Gastrocnemius medialis (tissue), 4 donors: ENCODE measurements around the gene RBM14. TPM values are rescaled to one million over a fixed set of nuclear protein-coding genes. Genes with fewer than 3 reads are reported as not detected.
A peak's percentile ranks its signal among the peaks of the same experiment; 100 is the strongest.

ENCODE experiments used
- ATAC-seq, 2 donors: fragments of 150-250 bp; one replicate each; pipeline ENCODE4 v1.9.1; 2016
- DNase-seq, 2 donors: peaks; one replicate each; pipeline ENCODE4 v3.0.0-alpha.2; 2019
- H3K27ac ChIP-seq, 4 donors: fragments of 200-600 bp; sonication (generic); 1 replicate in 1 of 4; 2 replicates in 3 of 4; pipeline ENCODE4 v1.5.1; 2016 to 2018; ENCODE audit warnings: mild to moderate bottlenecking in 2 of 4, moderate library complexity in 1 of 4
- H3K27me3 ChIP-seq, 3 donors: fragments of 200-600 bp; sonication (generic) in 2 of 3; 1 replicate in 1 of 3; 2 replicates in 2 of 3; pipeline versions ENCODE4 v1.5.1 to v1.6.0; 2016 to 2019; ENCODE audit warnings: mild to moderate bottlenecking in 1 of 3, moderate library complexity in 1 of 3
- H3K36me3 ChIP-seq, 2 donors: fragments of 200-600 bp; sonication (generic) in 1 of 2; one replicate each; pipeline ENCODE4 v1.5.1; 2017 to 2018
- H3K4me1 ChIP-seq, 2 donors: fragments of 200-600 bp; sonication (generic) in 1 of 2; one replicate each; pipeline ENCODE4 v1.5.1; 2016 to 2017; ENCODE audit warnings: mild to moderate bottlenecking in 2 of 2
- H3K4me3 ChIP-seq, 4 donors: fragments of 200-600 bp; sonication (generic) in 3 of 4; 1 replicate in 1 of 4; 2 replicates in 3 of 4; pipeline ENCODE4 v1.5.1; 2016 to 2019; ENCODE audit warnings: mild to moderate bottlenecking in 2 of 4
- H3K9me3 ChIP-seq, 3 donors: fragments of 200-600 bp; sonication (generic) in 2 of 3; 1 replicate in 1 of 3; 2 replicates in 2 of 3; pipeline ENCODE4 v1.5.1; 2016 to 2019
- POLR2A ChIP-seq, 2 donors: fragments of 450-650 bp; IDR thresholded peaks; one replicate each; pipeline ENCODE4 v1.6.1; 2017; ENCODE audit warnings: antibody characterized with exemption in 2 of 2, mild to moderate bottlenecking in 2 of 2, moderate library complexity in 2 of 2
- in situ Hi-C, 4 donors: fragments of 200-750 bp; cut with MboI; loops; one replicate each; pipeline versions ENCODE4 v1.15.0 to v1.8.0; 2017; ENCODE audit warnings: low sequenced_read_pairs in 4 of 4
- intact Hi-C: fragments of 100-400 bp; cut with DNase I; formaldehyde crosslinking; loops from one replicate; pipeline ENCODE4 v1.15.1; 2023; ENCODE audit warnings: low total_unique reads
- total RNA-seq, 4 donors: library from RNA; depleted of rRNA; stranded (reverse); fragments of >200 nt; gene quantifications; one replicate each; pipeline versions ENCODE4 v1.1.0 to v1.2.3, GENCODE V29; 2016
- TF ChIP-seq, protein P1 (sequence below), 5 experiments: fragments of 450-650 bp in 3 of 5; fragments of 200-600 bp in 2 of 5; sonication (generic) in 2 of 5; IDR thresholded peaks in 4 of 5; conservative IDR thresholded peaks in 1 of 5; 1 replicate in 4 of 5; 2 replicates in 1 of 5; pipeline ENCODE4 v1.5.1; 2016 to 2019; ENCODE audit warnings: antibody characterized with exemption in 5 of 5, mild to moderate bottlenecking in 3 of 5, moderate library complexity in 3 of 5

The RBM14 gene
- total RNA-seq, 4 donors from 2014 or later, result 17.0 to 43.2 (median 29.4) TPM

- TF ChIP-seq, protein P1, sequence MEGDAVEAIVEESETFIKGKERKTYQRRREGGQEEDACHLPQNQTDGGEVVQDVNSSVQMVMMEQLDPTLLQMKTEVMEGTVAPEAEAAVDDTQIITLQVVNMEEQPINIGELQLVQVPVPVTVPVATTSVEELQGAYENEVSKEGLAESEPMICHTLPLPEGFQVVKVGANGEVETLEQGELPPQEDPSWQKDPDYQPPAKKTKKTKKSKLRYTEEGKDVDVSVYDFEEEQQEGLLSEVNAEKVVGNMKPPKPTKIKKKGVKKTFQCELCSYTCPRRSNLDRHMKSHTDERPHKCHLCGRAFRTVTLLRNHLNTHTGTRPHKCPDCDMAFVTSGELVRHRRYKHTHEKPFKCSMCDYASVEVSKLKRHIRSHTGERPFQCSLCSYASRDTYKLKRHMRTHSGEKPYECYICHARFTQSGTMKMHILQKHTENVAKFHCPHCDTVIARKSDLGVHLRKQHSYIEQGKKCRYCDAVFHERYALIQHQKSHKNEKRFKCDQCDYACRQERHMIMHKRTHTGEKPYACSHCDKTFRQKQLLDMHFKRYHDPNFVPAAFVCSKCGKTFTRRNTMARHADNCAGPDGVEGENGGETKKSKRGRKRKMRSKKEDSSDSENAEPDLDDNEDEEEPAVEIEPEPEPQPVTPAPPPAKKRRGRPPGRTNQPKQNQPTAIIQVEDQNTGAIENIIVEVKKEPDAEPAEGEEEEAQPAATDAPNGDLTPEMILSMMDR (IDR thresholded peaks at IDR 0.05 in 4 of 5, conservative IDR thresholded peaks at IDR 0.05 in 1 of 5), result no peak
- TF ChIP-seq POLR2A (IDR thresholded peaks at IDR 0.05), result no peak
- Histone ChIP-seq H3K4me1 (peaks cover 12 to 21% of the 10 kb centered on the region in 2 donors), H3K27me3 (no peaks in the 10 kb centered on the region), H3K4me3 (peak overlapping the region; percentile 63 to 98 (median 82)), H3K27ac (peak overlapping the region; percentile 82 to 91 (median 88)), H3K9me3 (no peaks in the 10 kb centered on the region), H3K36me3 (no peaks in the 10 kb centered on the region)
- ATAC-seq (peak in 1 of 2 donors; percentile 1), DNase-seq (no peak)
- in situ Hi-C loops (loop anchor here in 2 of 4 donors (25.0 kb wide), 1 partner anchor 244 kb away; the partner anchor contains the start of gene RCE1 (in 2 of the 2)), intact Hi-C loops (loop anchor here (1.0 to 10.0 kb wide), 5 partner anchors 23 to 241 kb away; partner anchors contain the start of genes ACTN3, DPP3, RBM14 and ZDHHC24)
Observed at GRCh38 chr11:66593650-66594049, 22.8 kb upstream of the RBM14 start.

GRCh38 chr11:66595245-66595904, 21.1 kb upstream of the RBM14 start:
- intact Hi-C loops, result loop anchor here (10.0 kb wide), 1 partner anchor 239 kb away; no protein-coding TSS in a partner anchor
- in situ Hi-C loops, result loop anchor here in 2 of 4 donors (25.0 kb wide), 1 partner anchor 242 kb away; the partner anchor contains the start of gene RCE1 (in 2 of the 2)
- H3K36me3 ChIP-seq, result peaks cover 0 to 15% of the 10 kb centered on the region in 2 donors
- no peak overlapping the region for H3K4me3 ChIP-seq
- TF ChIP-seq, protein P1 (IDR thresholded peaks at IDR 0.05 in 4 of 5, conservative IDR thresholded peaks at IDR 0.05 in 1 of 5), result no peak
- TF ChIP-seq POLR2A (IDR thresholded peaks at IDR 0.05), result no peak
- no peak for DNase-seq
- H3K4me1 ChIP-seq, result peaks cover 12 to 21% of the 10 kb centered on the region in 2 donors
- H3K27me3 ChIP-seq, result no peaks in the 10 kb centered on the region
- no peaks in the 10 kb centered on the region for H3K9me3 ChIP-seq
- no peak overlapping the region for H3K27ac ChIP-seq
- no peak for ATAC-seq

DNA sequence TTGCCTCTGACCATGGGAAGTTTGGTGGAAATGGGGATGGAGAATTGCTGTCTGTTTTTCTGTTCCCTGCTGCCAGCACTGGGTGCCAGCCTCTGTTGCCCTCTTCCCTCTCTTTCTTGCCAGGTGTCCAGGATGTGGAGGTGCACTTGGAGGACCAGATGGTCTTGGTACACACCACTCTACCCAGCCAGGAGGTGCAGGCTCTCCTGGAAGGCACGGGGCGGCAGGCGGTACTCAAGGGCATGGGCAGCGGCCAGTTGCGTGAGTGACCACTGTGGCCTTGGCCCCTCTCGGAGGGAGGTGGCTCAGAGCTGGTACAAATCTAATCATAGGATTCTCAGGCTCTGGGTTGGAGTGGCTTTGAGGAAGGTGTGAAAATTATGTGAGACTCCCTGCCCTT, 17.4 kb upstream of the RBM14 start:
- in situ Hi-C loops, result loop anchor here in 2 of 4 donors (25.0 kb wide), 1 partner anchor 238 kb away; the partner anchor contains the start of gene RCE1 (in 2 of the 2)

GRCh38 chr11:66600219-66600618, 16.2 kb upstream of the RBM14 start:
- Histone ChIP-seq H3K27me3 (no peaks in the 10 kb centered on the region), H3K36me3 (peaks cover 0 to 23% of the 10 kb centered on the region in 2 donors), H3K9me3 (no peaks in the 10 kb centered on the region), H3K27ac (no peak overlapping the region), H3K4me1 (peaks cover 0 to 13% of the 10 kb centered on the region in 2 donors), H3K4me3 (no peak overlapping the region)
- DNase-seq, result no peak
- in situ Hi-C loops, result no loop called here
- no peak for ATAC-seq
- intact Hi-C loops, result no loop called here
- TF ChIP-seq POLR2A (IDR thresholded peaks at IDR 0.05), result no peak
- TF ChIP-seq, protein P1 (IDR thresholded peaks at IDR 0.05 in 4 of 5, conservative IDR thresholded peaks at IDR 0.05 in 1 of 5), result no peak

More for the DNA sequence above, 17.4 kb upstream of the RBM14 start:
- no peak overlapping the region for H3K4me3 ChIP-seq
- no peaks in the 10 kb centered on the region for H3K9me3 ChIP-seq
- peaks cover 0 to 15% of the 10 kb centered on the region in 2 donors for H3K36me3 ChIP-seq
- H3K4me1 ChIP-seq, result peaks cover 5 to 16% of the 10 kb centered on the region in 2 donors
- TF ChIP-seq, protein P1 (IDR thresholded peaks at IDR 0.05 in 4 of 5, conservative IDR thresholded peaks at IDR 0.05 in 1 of 5), result no peak
- no peak for TF ChIP-seq POLR2A (IDR thresholded peaks at IDR 0.05)
- H3K27me3 ChIP-seq, result no peaks in the 10 kb centered on the region
- H3K27ac ChIP-seq, result no peak overlapping the region
- DNase-seq (no peak), ATAC-seq (no peak)
- intact Hi-C loops, result loop anchor here (10.0 kb wide), 1 partner anchor 236 kb away; no protein-coding TSS in a partner anchor
